Smooth muscle cell (in vitro differentiated cells): ENCODE data around the gene TNN. TPM values are rescaled to one million over a fixed set of nuclear protein-coding genes. Genes with fewer than 3 reads are reported as not detected.

Experiments used
- DNase-seq: peaks from one replicate; lab custom pipeline; 2025; ENCODE audit not compliant: unreplicated experiment; lab: John Stamatoyannopoulos, UW
- H2AFZ ChIP-seq: fragments of 200-600 bp; sonication (generic); 2 replicates; pipeline ENCODE4 v1.6.0; 2016; ENCODE audit warnings: antibody characterized with exemption, low read depth, mild to moderate bottlenecking
- H3F3A ChIP-seq: fragments of 200-600 bp; sonication (generic); 2 replicates; pipeline ENCODE4 v1.6.0; 2017; ENCODE audit warnings: antibody characterized with exemption, low read depth
- H3K27ac ChIP-seq: fragments of 200-600 bp; sonication (generic); 2 replicates; pipeline ENCODE4 v1.5.1; 2016; ENCODE audit warnings: low read depth, mild to moderate bottlenecking
- H3K27me3 ChIP-seq: fragments of 200-600 bp; sonication (generic); 2 replicates; pipeline ENCODE4 v1.6.1; 2016; ENCODE audit warnings: low read depth, mild to moderate bottlenecking
- H3K36me3 ChIP-seq: fragments of 200-600 bp; sonication (generic); 2 replicates; pipeline ENCODE4 v1.5.1; 2016; ENCODE audit warnings: low read depth
- H3K4me1 ChIP-seq: fragments of 200-600 bp; sonication (generic); 2 replicates; pipeline ENCODE4 v1.5.1; 2016; ENCODE audit warnings: low read depth
- H3K4me2 ChIP-seq: fragments of 200-600 bp; sonication (generic); 2 replicates; pipeline ENCODE4 v1.6.0; 2016; ENCODE audit warnings: mild to moderate bottlenecking
- H3K4me3 ChIP-seq: fragments of 200-600 bp; sonication (generic); 2 replicates; pipeline ENCODE4 v1.5.1; 2016; ENCODE audit warnings: mild to moderate bottlenecking
- H3K79me2 ChIP-seq: fragments of 200-600 bp; sonication (generic); 2 replicates; pipeline ENCODE4 v1.6.0; 2016; ENCODE audit warnings: low read depth, mild to moderate bottlenecking
- H3K9ac ChIP-seq: fragments of 200-600 bp; sonication (generic); 2 replicates; pipeline ENCODE4 v1.6.0; 2016; ENCODE audit warnings: low read depth
- H3K9me3 ChIP-seq: fragments of 200-600 bp; sonication (generic); replicated peaks from 2 replicates; pipeline ENCODE4 v1.5.1; 2016; ENCODE audit warnings: low read depth
- H4K20me1 ChIP-seq: fragments of 200-600 bp; sonication (generic); 2 replicates; pipeline ENCODE4 v1.6.0; 2016; ENCODE audit warnings: low read depth
- WGBS: methylation state at CpG from one replicate; pipeline ENCODE4 v1.1.7; 2016; ENCODE audit warnings: low lambda C conversion rate; 5-methylcytosine and 5-hydroxymethylcytosine counted together
- polyA plus RNA-seq: library from polyadenylated mRNA; unstranded; fragments of >200 nt; fragmentation: Nextera tagmentation; extraction: Ambion mirVana; gene quantifications from 2 replicates; pipeline ENCODE4 v1.2.1, GENCODE V29; 2016
- total RNA-seq: library from RNA; depleted of rRNA; stranded (reverse); fragments of >200 nt; gene quantifications from 2 replicates; pipeline ENCODE4 v1.2.3, GENCODE V29; 2014
- TF ChIP-seq, protein P1 (sequence below): fragments of 200-600 bp; sonication (generic); IDR thresholded peaks from 2 replicates; pipeline ENCODE4 v1.5.1; 2017; ENCODE audit warnings: borderline replicate concordance, mild to moderate bottlenecking, antibody characterized with exemption; ENCODE audit not compliant: insufficient read depth, poor library complexity, severe bottlenecking

The TNN gene
- total and polyA plus RNA-seq, 2 experiments from 2014 or later = 0.72 to 0.86 TPM

DNA sequence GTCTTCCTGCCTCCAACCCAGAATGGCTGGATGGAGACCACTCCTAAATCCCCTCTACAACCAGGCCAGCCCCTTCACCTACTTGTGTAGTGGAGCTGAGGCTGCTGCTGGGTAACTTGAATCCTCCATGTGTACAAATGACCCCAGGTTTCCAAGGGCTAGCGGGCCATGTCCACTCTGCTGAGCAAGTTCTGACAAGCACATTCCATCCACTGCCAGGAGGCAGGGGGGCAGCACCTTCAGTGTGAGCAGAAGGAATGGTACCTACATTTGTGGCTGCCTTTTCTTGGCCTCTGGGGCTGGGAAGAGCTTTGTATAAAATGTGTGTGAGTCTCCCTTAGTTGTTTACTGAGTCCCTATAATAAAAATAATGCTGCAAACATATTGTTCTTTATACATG lies 110.4 kb downstream of the TNN start:
- H3K27me3 ChIP-seq = no peaks in the 10 kb centered on the region
- no peaks in the 10 kb centered on the region for H3K9me3 ChIP-seq
- no peak overlapping the region for H3K27ac ChIP-seq
- no peaks in the 10 kb centered on the region for H3K4me1 ChIP-seq
- H3F3A ChIP-seq = no peaks in the 10 kb centered on the region
- TF ChIP-seq, protein P1, sequence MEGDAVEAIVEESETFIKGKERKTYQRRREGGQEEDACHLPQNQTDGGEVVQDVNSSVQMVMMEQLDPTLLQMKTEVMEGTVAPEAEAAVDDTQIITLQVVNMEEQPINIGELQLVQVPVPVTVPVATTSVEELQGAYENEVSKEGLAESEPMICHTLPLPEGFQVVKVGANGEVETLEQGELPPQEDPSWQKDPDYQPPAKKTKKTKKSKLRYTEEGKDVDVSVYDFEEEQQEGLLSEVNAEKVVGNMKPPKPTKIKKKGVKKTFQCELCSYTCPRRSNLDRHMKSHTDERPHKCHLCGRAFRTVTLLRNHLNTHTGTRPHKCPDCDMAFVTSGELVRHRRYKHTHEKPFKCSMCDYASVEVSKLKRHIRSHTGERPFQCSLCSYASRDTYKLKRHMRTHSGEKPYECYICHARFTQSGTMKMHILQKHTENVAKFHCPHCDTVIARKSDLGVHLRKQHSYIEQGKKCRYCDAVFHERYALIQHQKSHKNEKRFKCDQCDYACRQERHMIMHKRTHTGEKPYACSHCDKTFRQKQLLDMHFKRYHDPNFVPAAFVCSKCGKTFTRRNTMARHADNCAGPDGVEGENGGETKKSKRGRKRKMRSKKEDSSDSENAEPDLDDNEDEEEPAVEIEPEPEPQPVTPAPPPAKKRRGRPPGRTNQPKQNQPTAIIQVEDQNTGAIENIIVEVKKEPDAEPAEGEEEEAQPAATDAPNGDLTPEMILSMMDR = no peak
- no peak overlapping the region for H2AFZ ChIP-seq
- no peaks in the 10 kb centered on the region for H3K79me2 ChIP-seq
- H3K4me2 ChIP-seq = no peak overlapping the region
- H4K20me1 ChIP-seq = no peaks in the 10 kb centered on the region
- no peak overlapping the region for H3K9ac ChIP-seq
- no peaks in the 10 kb centered on the region for H3K36me3 ChIP-seq
- DNase-seq = no peak
- WGBS = 83% methylated on average over 1 of the region's 1 CpG
- no peak overlapping the region for H3K4me3 ChIP-seq

DNA sequence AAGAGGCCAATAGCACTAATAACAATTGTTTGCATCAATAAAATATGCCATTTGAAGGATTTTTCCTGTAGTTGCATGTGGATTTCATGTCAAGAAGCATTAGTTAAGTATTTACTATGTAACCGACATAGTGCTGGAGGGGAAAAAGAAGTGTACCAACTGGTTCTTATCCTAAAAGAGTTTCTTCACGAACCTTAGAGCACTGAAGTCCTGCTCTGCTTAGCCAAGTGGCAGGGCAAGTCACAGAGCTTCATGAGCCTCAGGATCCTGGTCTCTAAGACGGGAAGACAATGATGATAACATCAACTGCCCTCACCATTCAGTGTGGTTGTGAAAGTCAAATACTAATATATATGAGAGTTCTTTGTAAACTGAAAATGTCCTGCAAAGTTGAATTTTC lies 110.8 kb downstream of the TNN start:
- WGBS = 58% methylated on average over 3 of the region's 3 CpGs
- no peaks in the 10 kb centered on the region for H3K36me3 ChIP-seq
- H3F3A ChIP-seq = no peaks in the 10 kb centered on the region
- H3K27me3 ChIP-seq = no peaks in the 10 kb centered on the region
- H3K27ac ChIP-seq = no peak overlapping the region
- H3K4me1 ChIP-seq = no peaks in the 10 kb centered on the region
- H3K4me2 ChIP-seq = no peak overlapping the region
- no peaks in the 10 kb centered on the region for H3K79me2 ChIP-seq
- H3K9ac ChIP-seq = no peak overlapping the region
- no peak overlapping the region for H2AFZ ChIP-seq
- TF ChIP-seq, protein P1 = no peak
- no peaks in the 10 kb centered on the region for H3K9me3 ChIP-seq
- no peak overlapping the region for H3K4me3 ChIP-seq
- H4K20me1 ChIP-seq = no peaks in the 10 kb centered on the region
- DNase-seq = no peak

DNA sequence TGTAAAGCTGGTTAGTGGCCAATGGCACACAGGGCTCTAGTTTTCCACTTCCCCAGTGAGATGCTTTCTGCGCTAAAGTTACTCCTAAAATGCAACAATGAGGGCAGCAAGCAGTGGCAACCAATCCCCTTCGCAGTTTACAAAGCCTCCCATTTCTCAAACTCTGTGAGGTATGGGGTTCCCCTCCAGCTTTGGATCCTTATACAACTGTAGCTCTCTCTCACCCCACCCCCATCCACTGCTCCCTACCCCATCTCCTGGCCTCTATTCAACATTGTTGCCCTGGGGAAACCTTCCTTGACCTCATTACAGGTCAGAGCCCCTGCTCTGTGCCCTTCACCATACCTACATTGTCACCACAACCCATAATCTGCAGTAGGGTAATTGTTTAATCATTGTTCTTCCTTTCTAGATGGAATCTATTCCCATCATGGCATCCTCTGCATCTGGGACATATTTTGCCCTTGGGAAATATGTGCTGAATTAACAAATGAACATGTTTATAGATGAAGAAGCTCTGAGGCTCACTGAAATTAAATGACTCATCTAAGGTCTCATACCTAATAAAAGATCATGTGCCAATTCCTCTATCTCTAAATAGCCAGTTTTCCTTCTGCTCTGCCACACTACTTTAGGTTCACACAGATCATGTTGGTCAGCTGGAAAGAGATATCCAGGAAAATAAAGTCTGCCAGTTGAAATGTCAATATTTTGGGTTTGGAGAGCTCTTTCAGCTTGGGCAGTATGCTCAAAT lies 112.4 kb downstream of the TNN start:
- Histone ChIP-seq H3K79me2 (peaks cover 2% of the 10 kb centered on the region), H3K4me3 (no peak overlapping the region), H3K27me3 (no peaks in the 10 kb centered on the region), H3K36me3 (no peaks in the 10 kb centered on the region), H3K4me2 (no peak overlapping the region), H3K9ac (no peak overlapping the region), H3K27ac (no peak overlapping the region), H2AFZ (no peak overlapping the region), H4K20me1 (no peaks in the 10 kb centered on the region), H3K9me3 (no peaks in the 10 kb centered on the region), H3F3A (no peaks in the 10 kb centered on the region), H3K4me1 (no peaks in the 10 kb centered on the region)
- 97% methylated on average over 2 of the region's 2 CpGs for WGBS
- DNase-seq = no peak
- TF ChIP-seq, protein P1 = no peak

DNA sequence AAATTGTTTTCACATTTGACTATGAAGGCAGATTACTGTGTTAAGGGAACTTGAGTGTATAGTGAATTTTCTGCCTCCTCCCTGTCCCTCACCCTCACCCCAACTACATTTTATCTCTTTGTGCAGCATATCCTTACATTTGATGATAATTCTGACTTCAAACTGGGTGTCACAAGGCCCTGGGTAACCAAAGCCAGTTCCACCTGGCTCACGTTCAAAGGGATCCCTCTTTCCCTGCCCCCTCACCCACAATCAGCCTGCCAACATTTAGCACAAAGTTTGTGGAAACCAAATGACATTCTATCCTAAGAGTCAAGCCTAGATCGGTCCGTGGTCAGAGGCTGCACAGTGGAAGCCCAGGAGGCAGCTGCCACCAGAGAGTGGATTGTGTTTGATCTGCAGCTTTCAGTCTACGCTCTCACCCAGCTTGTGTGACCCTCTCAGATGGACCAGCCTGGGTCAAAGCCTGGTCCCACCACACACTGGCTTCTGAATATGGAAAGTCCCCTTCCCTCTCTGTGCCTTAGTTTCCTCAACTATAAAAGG lies 114.6 kb downstream of the TNN start:
- no peaks in the 10 kb centered on the region for H3K36me3 ChIP-seq
- no peaks in the 10 kb centered on the region for H3K27me3 ChIP-seq
- no peak overlapping the region for H3K9ac ChIP-seq
- no peaks in the 10 kb centered on the region for H4K20me1 ChIP-seq
- no peak overlapping the region for H2AFZ ChIP-seq
- 94% methylated on average over 4 of the region's 4 CpGs for WGBS
- DNase-seq = no peak
- H3K4me3 ChIP-seq = no peak overlapping the region
- H3K79me2 ChIP-seq = peaks cover 9% of the 10 kb centered on the region
- H3K27ac ChIP-seq = no peak overlapping the region
- no peaks in the 10 kb centered on the region for H3F3A ChIP-seq
- H3K9me3 ChIP-seq = no peaks in the 10 kb centered on the region
- no peak overlapping the region for H3K4me2 ChIP-seq
- H3K4me1 ChIP-seq = no peaks in the 10 kb centered on the region
- TF ChIP-seq, protein P1 = no peak
